HEK293 (cell line): ENCODE results near the gene DGAT2L6.

Experiments used
- FEZF1 ChIP-seq: fragments of 450-650 bp; formaldehyde crosslinking; IDR thresholded peaks from 2 replicates; pipeline ENCODE4 v1.5.1; 2016; ENCODE audit warnings: missing biosample characterization, missing genetic modification characterization
- KLF1 ChIP-seq: fragments of 450-650 bp; formaldehyde crosslinking; IDR thresholded peaks from 2 replicates; pipeline ENCODE4 v1.5.1; 2016; ENCODE audit warnings: missing biosample characterization, missing genetic modification characterization
- PBX3 ChIP-seq: sonication (generic); formaldehyde crosslinking; IDR thresholded peaks from 2 replicates; pipeline ENCODE4 v1.8.1; 2022; ENCODE audit warnings: mild to moderate bottlenecking, moderate library complexity, missing genetic modification reagents
- WT1 ChIP-seq: fragments of 450-650 bp; formaldehyde crosslinking; IDR thresholded peaks from 2 replicates; pipeline ENCODE4 v1.5.1; 2016; ENCODE audit warnings: missing biosample characterization, missing genetic modification characterization
- ZNF157 ChIP-seq: fragments of 450-650 bp; formaldehyde crosslinking; IDR thresholded peaks from 2 replicates; pipeline ENCODE4 v1.5.1; 2016; ENCODE audit warnings: missing biosample characterization, missing genetic modification characterization
- ZNF169 ChIP-seq: fragments of 450-650 bp; formaldehyde crosslinking; IDR thresholded peaks from 2 replicates; pipeline ENCODE4 v1.5.1; 2016; ENCODE audit warnings: missing biosample characterization, missing genetic modification characterization
- ZNF26 ChIP-seq: fragments of 450-650 bp; formaldehyde crosslinking; IDR thresholded peaks from 2 replicates; pipeline ENCODE4 v1.5.1; 2016; ENCODE audit warnings: missing biosample characterization, missing genetic modification characterization
- ZNF354C ChIP-seq: fragments of 450-650 bp; formaldehyde crosslinking; IDR thresholded peaks from 2 replicates; pipeline ENCODE4 v1.5.1; 2016; ENCODE audit warnings: missing biosample characterization, missing genetic modification characterization, low read depth, borderline replicate concordance
- ZNF362 ChIP-seq: fragments of 450-650 bp; formaldehyde crosslinking; IDR thresholded peaks from 2 replicates; pipeline ENCODE4 v1.5.1; 2016; ENCODE audit warnings: missing biosample characterization, missing genetic modification characterization
- ZNF394 ChIP-seq: fragments of 450-650 bp; formaldehyde crosslinking; IDR thresholded peaks from 2 replicates; pipeline ENCODE4 v1.5.1; 2016; ENCODE audit warnings: missing biosample characterization, missing genetic modification characterization, mild to moderate bottlenecking, moderate library complexity, borderline replicate concordance
- ZNF423 ChIP-seq: fragments of 450-650 bp; formaldehyde crosslinking; IDR thresholded peaks from 2 replicates; pipeline ENCODE4 v1.5.1; 2016; ENCODE audit warnings: missing biosample characterization, missing genetic modification characterization
- ZNF548 ChIP-seq: fragments of 450-650 bp; formaldehyde crosslinking; IDR thresholded peaks from 2 replicates; pipeline ENCODE4 v1.5.1; 2016; ENCODE audit warnings: missing biosample characterization, missing genetic modification characterization
- ZNF623 ChIP-seq: fragments of 450-650 bp; formaldehyde crosslinking; IDR thresholded peaks from 2 replicates; pipeline ENCODE4 v1.5.1; 2016; ENCODE audit warnings: missing biosample characterization, missing genetic modification characterization
- TF ChIP-seq, protein P1 (sequence below): fragments of 450-650 bp; formaldehyde crosslinking; IDR thresholded peaks from 2 replicates; pipeline ENCODE4 v1.5.1; 2016; ENCODE audit warnings: missing biosample characterization, missing genetic modification characterization

DNA sequence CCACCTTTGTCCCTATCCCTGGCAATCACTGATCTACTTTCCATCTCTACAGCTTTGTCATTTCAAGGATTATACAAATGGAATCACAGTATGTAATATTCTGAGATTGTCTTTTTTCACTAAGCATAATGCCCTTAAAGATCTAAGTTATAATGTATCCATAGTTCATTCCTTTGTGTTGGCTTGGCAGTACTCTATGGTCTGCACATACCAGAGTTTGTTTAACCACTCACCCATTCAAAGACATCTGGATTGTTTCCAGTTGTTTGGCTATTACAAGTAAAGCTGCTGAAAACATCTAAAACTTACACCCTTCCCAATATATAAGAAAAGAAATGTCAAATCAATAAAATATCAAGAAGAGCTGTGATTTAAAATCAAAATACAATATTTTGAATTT is 31.2 kb downstream of the DGAT2L6 start:
- no peak for TF ChIP-seq ZNF354C (tag by site-specific recombination)
- no peak for TF ChIP-seq WT1 (tag by site-specific recombination)
- no peak for TF ChIP-seq PBX3 (CRISPR knock-in tag)
- no peak for TF ChIP-seq ZNF623 (tag by site-specific recombination)
- TF ChIP-seq ZNF169, result no peak
- no peak for TF ChIP-seq FEZF1 (tag by site-specific recombination)
- TF ChIP-seq ZNF26 (tag by site-specific recombination), result no peak
- TF ChIP-seq ZNF362 (tag by site-specific recombination), result no peak
- TF ChIP-seq ZNF394, result no peak
- no peak for TF ChIP-seq ZNF548 (tag by site-specific recombination)
- no peak for TF ChIP-seq KLF1 (tag by site-specific recombination)
- no peak for TF ChIP-seq ZNF423
- no peak for TF ChIP-seq ZNF157 (tag by site-specific recombination)
- TF ChIP-seq, protein P1, sequence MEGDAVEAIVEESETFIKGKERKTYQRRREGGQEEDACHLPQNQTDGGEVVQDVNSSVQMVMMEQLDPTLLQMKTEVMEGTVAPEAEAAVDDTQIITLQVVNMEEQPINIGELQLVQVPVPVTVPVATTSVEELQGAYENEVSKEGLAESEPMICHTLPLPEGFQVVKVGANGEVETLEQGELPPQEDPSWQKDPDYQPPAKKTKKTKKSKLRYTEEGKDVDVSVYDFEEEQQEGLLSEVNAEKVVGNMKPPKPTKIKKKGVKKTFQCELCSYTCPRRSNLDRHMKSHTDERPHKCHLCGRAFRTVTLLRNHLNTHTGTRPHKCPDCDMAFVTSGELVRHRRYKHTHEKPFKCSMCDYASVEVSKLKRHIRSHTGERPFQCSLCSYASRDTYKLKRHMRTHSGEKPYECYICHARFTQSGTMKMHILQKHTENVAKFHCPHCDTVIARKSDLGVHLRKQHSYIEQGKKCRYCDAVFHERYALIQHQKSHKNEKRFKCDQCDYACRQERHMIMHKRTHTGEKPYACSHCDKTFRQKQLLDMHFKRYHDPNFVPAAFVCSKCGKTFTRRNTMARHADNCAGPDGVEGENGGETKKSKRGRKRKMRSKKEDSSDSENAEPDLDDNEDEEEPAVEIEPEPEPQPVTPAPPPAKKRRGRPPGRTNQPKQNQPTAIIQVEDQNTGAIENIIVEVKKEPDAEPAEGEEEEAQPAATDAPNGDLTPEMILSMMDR (tag by site-specific recombination), result no peak
